Testis (tissue), 2 donors: ENCODE measurements around the gene ENAH.

Experiments
- POLR2A ChIP-seq: fragments of 450-650 bp; IDR thresholded peaks from one replicate; pipeline ENCODE4 v1.6.1; 2017; ENCODE audit warnings: antibody characterized with exemption, mild to moderate bottlenecking, moderate library complexity
- TF ChIP-seq, protein P1 (sequence below), 3 experiments: fragments of 450-650 bp in 2 of 3; fragments of 200-600 bp in 1 of 3; sonication (generic) in 1 of 3; IDR thresholded peaks; one replicate each; pipeline ENCODE4 v1.5.1; 2016 to 2019; ENCODE audit warnings: antibody characterized with exemption in 3 of 3, mild to moderate bottlenecking in 2 of 3, moderate library complexity in 1 of 3

DNA sequence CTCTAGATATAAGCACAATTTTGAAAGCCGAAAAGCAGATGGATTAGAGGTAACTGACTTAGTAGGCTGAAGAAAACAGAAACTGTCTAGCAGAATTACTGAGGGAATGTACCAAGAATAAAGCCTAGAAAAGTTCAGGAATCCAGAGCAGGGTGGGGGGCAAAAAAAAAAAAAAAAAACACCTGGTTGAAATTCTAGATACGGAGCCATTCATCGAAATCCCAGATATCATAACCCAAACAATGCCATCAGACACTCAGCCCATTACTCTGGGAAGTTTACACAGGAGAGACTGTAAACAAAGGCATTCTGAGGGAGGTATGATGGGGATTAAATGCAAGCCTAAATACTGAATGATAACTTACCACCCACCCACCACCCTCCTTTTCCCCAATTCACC, 45.6 kb downstream of the ENAH start:
- TF ChIP-seq, protein P1, sequence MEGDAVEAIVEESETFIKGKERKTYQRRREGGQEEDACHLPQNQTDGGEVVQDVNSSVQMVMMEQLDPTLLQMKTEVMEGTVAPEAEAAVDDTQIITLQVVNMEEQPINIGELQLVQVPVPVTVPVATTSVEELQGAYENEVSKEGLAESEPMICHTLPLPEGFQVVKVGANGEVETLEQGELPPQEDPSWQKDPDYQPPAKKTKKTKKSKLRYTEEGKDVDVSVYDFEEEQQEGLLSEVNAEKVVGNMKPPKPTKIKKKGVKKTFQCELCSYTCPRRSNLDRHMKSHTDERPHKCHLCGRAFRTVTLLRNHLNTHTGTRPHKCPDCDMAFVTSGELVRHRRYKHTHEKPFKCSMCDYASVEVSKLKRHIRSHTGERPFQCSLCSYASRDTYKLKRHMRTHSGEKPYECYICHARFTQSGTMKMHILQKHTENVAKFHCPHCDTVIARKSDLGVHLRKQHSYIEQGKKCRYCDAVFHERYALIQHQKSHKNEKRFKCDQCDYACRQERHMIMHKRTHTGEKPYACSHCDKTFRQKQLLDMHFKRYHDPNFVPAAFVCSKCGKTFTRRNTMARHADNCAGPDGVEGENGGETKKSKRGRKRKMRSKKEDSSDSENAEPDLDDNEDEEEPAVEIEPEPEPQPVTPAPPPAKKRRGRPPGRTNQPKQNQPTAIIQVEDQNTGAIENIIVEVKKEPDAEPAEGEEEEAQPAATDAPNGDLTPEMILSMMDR (IDR thresholded peaks at IDR 0.05), result no peak
- no peak for TF ChIP-seq POLR2A
